ENCODE data around the gene ZSCAN30. TPM values are rescaled to one million over a fixed set of nuclear protein-coding genes. Genes with fewer than 3 reads are reported as not detected.

ZSCAN30 gene
- total RNA-seq, 1 experiment from 2014 or later, result 7.5 TPM

DNA sequence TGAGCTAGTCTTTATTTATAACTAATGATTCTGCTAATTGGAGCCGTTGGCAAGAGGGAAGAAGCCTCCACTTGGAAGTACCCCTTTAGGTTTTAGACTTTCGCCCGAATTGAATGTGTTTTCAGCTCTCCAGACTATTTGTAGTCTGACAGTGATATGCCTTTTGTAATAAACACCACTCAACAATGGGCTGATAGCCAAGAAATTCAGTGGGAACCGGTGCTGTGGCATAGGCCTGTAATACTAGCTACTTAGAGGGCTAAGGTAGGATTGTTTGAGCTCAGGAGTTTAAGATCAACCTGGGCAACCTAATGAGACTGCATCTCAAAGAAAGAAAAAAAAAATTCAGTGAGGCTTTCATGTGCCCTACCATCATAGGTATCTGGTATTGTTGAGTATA, 13.6 kb upstream of the ZSCAN30 start:
- Histone ChIP-seq H3K27me3 (replicated peaks) (no peaks in the 10 kb centered on the region), H3K4me1 (replicated peaks) (no peaks in the 10 kb centered on the region), H3K9me3 (replicated peaks) (peaks cover 54% of the 10 kb centered on the region), H3K36me3 (peaks cover 81% of the 10 kb centered on the region), H3K27ac (no peak overlapping the region), H3K4me3 (no peak overlapping the region)
- no peak for DNase-seq (ENCODE audit: low read depth in 1 of 2, low spot score in 2 of 2)

DNA sequence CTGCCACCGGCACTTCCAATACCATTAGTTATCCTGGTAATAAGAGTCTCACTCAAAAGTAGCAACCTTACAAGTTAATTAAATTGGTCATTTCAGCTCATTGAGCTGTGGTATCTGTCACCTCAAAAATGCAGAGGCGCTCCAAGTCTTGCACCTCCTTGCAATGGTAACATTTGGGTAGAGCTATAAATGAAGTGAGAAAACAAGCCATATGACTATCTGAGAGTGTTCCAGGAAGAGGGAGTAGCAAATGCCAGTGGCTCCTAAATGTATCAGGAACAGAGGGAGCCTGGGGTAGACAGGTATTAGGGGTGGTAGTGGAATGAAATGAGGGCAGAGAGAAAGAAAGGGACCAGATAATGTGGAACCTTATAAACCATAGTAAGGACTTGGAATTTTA, 6.0 kb upstream of the ZSCAN30 start:
- no peak for DNase-seq (ENCODE audit: low read depth in 1 of 2, low spot score in 2 of 2)
- Histone ChIP-seq H3K9me3 (replicated peaks) (peaks cover 12% of the 10 kb centered on the region), H3K27me3 (replicated peaks) (no peaks in the 10 kb centered on the region), H3K4me3 (no peak overlapping the region), H3K36me3 (peaks cover 77% of the 10 kb centered on the region), H3K27ac (no peak overlapping the region), H3K4me1 (replicated peaks) (peaks cover 4% of the 10 kb centered on the region; the same call in 1 of the 2 replicates)

DNA sequence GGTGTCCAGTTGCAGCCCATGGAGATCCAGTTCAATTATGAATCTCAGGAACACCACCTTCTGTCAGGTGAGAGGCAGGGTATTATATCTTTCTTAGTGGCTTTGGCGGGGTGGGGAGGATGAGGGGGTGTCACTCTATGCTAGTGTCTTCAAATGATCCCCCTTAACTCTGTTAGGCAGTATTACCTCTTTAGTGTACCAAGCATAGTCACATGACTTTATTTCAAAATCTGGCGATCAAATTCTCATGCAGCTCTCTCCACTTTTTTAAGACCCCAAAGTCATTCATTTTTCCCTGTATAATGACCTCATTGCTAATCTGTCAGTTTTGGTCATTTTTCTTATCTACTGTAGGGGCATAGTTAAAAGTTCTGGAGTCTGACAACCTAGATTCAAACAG, 1.1 kb upstream of the ZSCAN30 start:
- Histone ChIP-seq H3K27me3 (replicated peaks) (no peaks in the 10 kb centered on the region), H3K4me1 (replicated peaks) (peaks cover 5% of the 10 kb centered on the region; the same call in 1 of the 2 replicates), H3K27ac (no peak overlapping the region), H3K9me3 (replicated peaks) (peaks cover 3% of the 10 kb centered on the region; the same call in 1 of the 2 replicates), H3K36me3 (peaks cover 47% of the 10 kb centered on the region), H3K4me3 (peak overlapping the region; percentile 63)
- DNase-seq (ENCODE audit: low read depth in 1 of 2, low spot score in 2 of 2), result no peak

DNA sequence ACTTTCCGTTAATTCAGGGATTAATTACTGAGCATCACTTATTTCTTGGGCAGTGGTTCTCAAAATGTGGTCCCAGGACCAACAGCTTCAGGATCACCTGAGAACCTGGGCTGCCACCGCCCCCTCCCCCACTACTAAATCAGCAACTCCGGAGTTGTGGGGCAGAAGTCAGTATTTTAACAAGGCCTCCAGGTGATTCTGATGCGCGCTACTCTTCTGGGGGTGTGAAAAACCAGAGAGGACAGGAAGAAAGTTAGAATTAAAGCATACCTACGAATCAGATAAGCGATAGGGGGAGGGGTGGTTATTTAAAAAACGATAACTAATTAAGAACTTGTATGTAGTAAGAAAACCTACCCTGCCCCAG, 319 bp downstream of the ZSCAN30 start:
- Histone ChIP-seq H3K27ac (peak overlapping the region; percentile 60), H3K4me1 (replicated peaks) (peaks cover 5% of the 10 kb centered on the region; the same call in 1 of the 2 replicates), H3K9me3 (replicated peaks) (no peaks in the 10 kb centered on the region), H3K27me3 (replicated peaks) (no peaks in the 10 kb centered on the region), H3K4me3 (peak overlapping the region; percentile 63), H3K36me3 (peaks cover 33% of the 10 kb centered on the region)
- no peak for DNase-seq (ENCODE audit: low read depth in 1 of 2, low spot score in 2 of 2)

DNA sequence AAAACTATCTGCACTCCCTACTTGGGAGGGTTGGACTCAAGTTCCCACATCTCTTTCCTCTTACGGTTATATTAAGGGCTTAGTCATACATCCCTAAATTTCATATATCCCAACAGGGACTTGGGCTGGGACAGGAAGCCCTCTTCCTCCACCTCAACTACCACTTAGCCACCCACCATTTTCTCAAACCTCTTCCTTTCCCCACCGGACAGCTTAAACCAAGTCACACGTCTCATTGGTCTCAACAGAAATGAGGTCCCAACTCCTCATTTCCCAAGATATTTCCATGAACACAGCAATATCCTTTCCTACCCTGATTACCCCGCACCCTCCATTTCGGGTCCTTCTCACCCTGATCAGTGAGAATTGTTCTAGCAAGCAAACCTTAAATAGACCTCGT, 736 bp downstream of the ZSCAN30 start:
- Histone ChIP-seq H3K27ac (peak overlapping the region; percentile 60), H3K4me1 (replicated peaks) (peaks cover 5% of the 10 kb centered on the region; the same call in 1 of the 2 replicates), H3K4me3 (peak overlapping the region; percentile 63), H3K36me3 (peaks cover 32% of the 10 kb centered on the region), H3K27me3 (replicated peaks) (no peaks in the 10 kb centered on the region), H3K9me3 (replicated peaks) (no peaks in the 10 kb centered on the region)
- peak in 1 of 2 experiments; percentile 23 for DNase-seq (ENCODE audit: low read depth in 1 of 2, low spot score in 2 of 2)

DNA sequence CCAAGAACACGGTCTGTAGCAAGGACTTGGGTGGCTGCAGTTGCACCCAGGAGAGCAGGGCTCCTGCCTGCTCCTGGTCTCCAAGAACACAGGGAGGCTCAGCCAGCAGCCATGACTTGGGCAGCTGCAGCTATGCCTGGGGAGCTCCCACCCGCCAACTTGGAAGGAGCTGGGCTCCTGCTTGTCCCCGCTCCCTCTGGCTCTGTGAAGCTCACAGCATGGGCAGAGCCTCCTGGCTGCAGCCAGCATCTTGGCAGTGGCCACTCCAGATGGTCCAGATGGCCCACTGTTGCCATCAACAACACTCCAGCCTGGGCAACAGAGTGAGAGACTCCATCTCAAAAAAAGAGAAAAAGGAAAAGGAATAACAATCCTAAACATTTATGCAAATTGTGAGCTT, 5.2 kb downstream of the ZSCAN30 start:
- H3K36me3 ChIP-seq, result peaks cover 13% of the 10 kb centered on the region; the same call in 1 of the 2 replicates
- H3K27ac ChIP-seq, result no peak overlapping the region
- peaks cover 19% of the 10 kb centered on the region for H3K4me1 ChIP-seq (replicated peaks)
- DNase-seq (ENCODE audit: low read depth in 1 of 2, low spot score in 2 of 2), result no peak
- no peak overlapping the region for H3K4me3 ChIP-seq
- H3K27me3 ChIP-seq (replicated peaks), result no peaks in the 10 kb centered on the region
- no peaks in the 10 kb centered on the region; the same call in 1 of the 2 replicates for H3K9me3 ChIP-seq (replicated peaks)

DNA sequence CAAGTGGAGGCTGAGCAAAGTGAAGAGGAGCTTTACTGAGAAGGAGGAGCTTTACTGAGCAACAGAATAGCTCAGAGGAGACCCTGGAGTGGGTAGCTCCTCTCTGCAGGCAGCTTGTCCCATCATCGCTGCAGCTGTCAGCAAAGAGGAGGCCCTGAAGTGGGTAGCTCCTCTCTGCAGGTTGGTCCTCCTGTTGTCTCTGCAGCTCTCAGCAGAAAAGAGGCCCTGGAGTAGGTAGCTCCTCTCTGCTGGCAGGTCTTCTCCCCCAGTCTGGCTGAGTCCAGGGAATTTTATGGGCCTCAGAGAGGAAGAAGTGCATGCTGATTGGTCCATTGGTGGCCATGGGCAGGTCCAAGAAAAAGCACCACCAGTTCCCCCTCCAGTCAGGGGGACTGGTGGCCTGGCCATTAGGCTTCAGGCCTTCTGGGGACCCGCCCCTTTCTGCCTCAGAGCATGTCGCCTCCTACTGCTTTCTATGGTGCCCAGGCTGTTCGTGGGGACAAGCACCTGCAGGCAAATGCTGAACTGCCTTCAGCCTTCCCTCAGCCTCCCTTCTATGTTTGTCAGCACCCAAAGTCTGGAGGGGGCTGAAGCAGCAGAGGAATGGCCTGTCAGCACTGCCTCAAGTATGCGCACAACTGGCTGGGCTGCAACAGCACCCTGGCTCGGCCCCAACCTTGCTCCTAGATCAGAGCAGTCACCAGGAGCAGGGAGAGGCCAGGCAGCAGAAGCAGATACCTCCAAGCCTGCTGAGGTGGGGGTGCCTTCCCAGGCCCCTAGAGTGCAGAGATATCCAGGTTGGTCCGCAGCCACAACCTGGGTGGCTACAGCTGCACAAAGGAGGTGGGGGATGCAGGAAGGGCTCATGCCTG, 5.9 kb downstream of the ZSCAN30 start:
- peaks cover 5% of the 10 kb centered on the region for H3K9me3 ChIP-seq (replicated peaks)
- DNase-seq (ENCODE audit: low read depth in 1 of 2, low spot score in 2 of 2), result no peak

DNA sequence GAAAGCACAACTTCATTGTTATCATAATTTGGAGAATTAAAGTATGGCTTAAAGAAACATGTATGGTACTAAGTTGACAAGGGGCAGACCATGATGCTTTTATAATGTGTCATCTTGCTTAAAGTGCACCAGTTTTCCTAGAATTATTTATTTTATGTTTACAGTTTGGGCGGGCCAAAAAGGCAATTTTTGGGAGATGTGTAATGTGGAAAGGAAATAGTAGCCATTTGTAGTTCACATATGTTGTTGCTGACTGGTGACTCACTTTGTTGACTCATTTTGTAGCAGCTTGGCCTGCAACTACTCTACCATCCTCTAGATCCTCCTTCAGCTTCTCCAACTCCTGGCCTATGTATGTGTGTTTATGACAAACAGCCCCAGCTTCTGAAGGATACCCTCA, 7.7 kb downstream of the ZSCAN30 start:
- H3K9me3 ChIP-seq (replicated peaks), result peaks cover 7% of the 10 kb centered on the region
- H3K27me3 ChIP-seq (replicated peaks), result no peaks in the 10 kb centered on the region
- DNase-seq (ENCODE audit: low read depth in 1 of 2, low spot score in 2 of 2), result peak; percentile 68 to 84
- H3K27ac ChIP-seq, result peak overlapping the region; percentile 61
- peaks cover 19% of the 10 kb centered on the region for H3K4me1 ChIP-seq (replicated peaks)
- H3K4me3 ChIP-seq, result no peak overlapping the region
- H3K36me3 ChIP-seq, result peaks cover 13% of the 10 kb centered on the region; the same call in 1 of the 2 replicates

More for the DNA sequence above, 5.9 kb downstream of the ZSCAN30 start:
- no peak overlapping the region for H3K27ac ChIP-seq
- H3K27me3 ChIP-seq (replicated peaks), result no peaks in the 10 kb centered on the region
- peaks cover 13% of the 10 kb centered on the region; the same call in 1 of the 2 replicates for H3K36me3 ChIP-seq
- H3K4me3 ChIP-seq, result no peak overlapping the region
- H3K4me1 ChIP-seq (replicated peaks), result peaks cover 19% of the 10 kb centered on the region

DNA sequence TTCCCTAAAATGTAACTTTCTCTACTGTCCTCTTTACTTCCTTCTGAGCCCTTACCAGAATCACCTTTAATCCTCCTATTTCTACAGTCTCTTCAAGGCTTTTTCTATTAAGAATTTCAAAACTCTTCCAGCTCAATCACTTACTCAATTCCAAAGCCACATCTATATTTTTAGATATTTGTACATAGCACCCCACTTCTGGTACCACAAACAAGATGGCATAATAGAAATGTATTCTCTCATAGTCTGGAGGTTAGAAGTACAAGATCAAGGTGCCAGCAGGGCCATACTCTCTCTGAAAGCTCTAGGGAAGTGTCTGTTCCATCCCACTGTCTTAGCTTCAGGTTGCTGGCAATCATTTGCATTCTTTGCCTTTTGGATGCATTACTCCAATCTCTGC, 11.1 kb downstream of the ZSCAN30 start:
- peaks cover 10% of the 10 kb centered on the region; the same call in 1 of the 2 replicates for H3K36me3 ChIP-seq
- H3K4me3 ChIP-seq, result no peak overlapping the region
- peaks cover 19% of the 10 kb centered on the region for H3K4me1 ChIP-seq (replicated peaks)
- H3K9me3 ChIP-seq (replicated peaks), result peaks cover 7% of the 10 kb centered on the region
- no peak for DNase-seq (ENCODE audit: low read depth in 1 of 2, low spot score in 2 of 2)
- H3K27ac ChIP-seq, result no peak overlapping the region
- no peaks in the 10 kb centered on the region for H3K27me3 ChIP-seq (replicated peaks)

DNA sequence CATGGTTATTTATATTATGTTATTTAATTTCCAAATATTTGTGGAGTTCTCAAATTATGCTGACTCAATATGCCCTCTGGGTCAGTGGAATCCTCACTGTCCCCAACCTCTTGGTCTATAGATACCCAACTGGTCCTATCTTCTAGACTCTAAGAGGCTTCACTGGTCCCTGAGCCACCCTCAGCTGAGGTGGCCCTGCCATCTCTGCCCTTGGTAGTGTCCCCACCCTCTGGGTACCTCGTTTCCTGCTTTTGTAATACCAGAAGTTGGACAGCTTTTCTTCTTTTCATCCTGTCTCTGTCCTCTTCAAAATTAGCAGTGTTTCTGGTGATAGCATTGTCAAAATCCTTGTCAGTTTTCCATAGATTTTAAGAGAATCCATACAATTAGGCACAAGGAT, 11.9 kb downstream of the ZSCAN30 start:
- Histone ChIP-seq H3K27ac (no peak overlapping the region), H3K4me3 (no peak overlapping the region), H3K36me3 (0 out of 2 replicates have a peak, but pooled peaks cover 3% of the 10 kb centered on the region), H3K9me3 (replicated peaks) (peaks cover 7% of the 10 kb centered on the region), H3K27me3 (replicated peaks) (no peaks in the 10 kb centered on the region), H3K4me1 (replicated peaks) (peaks cover 16% of the 10 kb centered on the region)
- no peak for DNase-seq (ENCODE audit: low read depth in 1 of 2, low spot score in 2 of 2)

DNA sequence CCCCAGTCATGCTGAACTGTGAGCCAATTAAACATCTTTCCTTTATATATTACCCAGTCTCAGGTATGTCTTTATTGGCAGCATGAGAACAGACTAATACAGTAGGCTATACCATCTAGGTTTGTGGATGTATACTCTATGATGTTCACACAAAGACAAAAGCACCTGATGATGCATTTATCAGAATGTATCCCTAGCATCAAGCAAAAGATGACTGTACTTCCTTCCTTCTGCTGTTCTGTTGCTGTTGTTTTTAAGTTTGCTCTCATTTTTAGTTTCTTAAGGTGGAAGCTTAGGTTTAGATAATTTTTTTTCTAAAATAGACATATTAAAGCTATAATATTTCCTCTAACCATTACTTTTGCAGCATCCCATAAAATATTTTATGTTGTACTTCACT, 12.4 kb downstream of the ZSCAN30 start:
- H3K4me1 ChIP-seq (replicated peaks), result peaks cover 12% of the 10 kb centered on the region
- no peaks in the 10 kb centered on the region for H3K27me3 ChIP-seq (replicated peaks)
- no peak overlapping the region for H3K4me3 ChIP-seq
- H3K27ac ChIP-seq, result no peak overlapping the region
- no peak for DNase-seq (ENCODE audit: low read depth in 1 of 2, low spot score in 2 of 2)
- H3K36me3 ChIP-seq, result 0 out of 2 replicates have a peak, but pooled peaks cover under 1% of the 10 kb centered on the region
- peaks cover 7% of the 10 kb centered on the region for H3K9me3 ChIP-seq (replicated peaks)

DNA sequence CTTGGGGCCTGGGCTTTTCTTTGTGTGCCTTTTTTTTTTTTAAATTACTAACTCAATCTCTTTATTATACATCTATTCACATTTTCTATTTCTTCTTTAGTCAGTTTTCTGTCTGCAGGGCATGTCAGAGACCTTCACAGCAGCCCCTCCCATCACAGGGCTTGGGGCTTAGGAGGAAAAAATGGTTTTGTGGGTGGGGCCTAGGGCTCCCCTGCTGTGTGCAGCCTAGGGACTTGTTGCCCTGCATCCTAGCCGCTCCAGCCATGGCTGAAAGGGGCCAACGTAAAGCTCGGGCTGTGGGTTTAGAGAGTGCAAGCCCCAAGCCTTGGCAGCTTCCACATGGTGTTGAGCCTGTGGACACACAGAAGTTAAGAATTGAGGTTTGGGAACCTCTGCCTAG, 13.8 kb downstream of the ZSCAN30 start:
- no peaks in the 10 kb centered on the region for H3K27me3 ChIP-seq (replicated peaks)
- H3K4me3 ChIP-seq, result no peak overlapping the region
- H3K27ac ChIP-seq, result no peak overlapping the region
- no peaks in the 10 kb centered on the region for H3K36me3 ChIP-seq
- no peaks in the 10 kb centered on the region; the same call in 1 of the 2 replicates for H3K4me1 ChIP-seq (replicated peaks)
- no peak for DNase-seq (ENCODE audit: low read depth in 1 of 2, low spot score in 2 of 2)
- H3K9me3 ChIP-seq (replicated peaks), result peaks cover 9% of the 10 kb centered on the region

DNA sequence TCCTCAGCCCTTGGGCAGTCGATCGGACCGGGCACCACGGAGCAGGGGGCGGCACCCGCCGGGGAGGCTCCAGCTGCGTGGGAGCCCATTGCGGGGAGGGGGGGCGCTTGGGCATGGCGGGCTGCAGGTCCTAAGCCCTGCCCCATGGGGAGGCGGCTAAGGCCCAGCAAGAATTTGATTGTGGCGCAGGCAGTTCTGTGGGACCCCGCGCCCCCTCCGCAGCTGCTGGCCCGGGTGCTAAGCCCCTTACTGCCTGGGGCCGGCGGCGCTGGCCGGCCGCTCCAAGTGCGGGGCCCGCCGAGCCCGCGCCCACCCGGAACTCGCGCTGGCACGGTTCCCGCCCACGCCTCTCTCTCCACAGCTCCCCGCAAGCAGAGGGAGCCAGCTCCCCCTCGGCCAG, 18.4 kb downstream of the ZSCAN30 start:
- no peaks in the 10 kb centered on the region for H3K36me3 ChIP-seq
- H3K4me1 ChIP-seq (replicated peaks), result no peaks in the 10 kb centered on the region
- no peaks in the 10 kb centered on the region for H3K27me3 ChIP-seq (replicated peaks)
- H3K4me3 ChIP-seq, result no peak overlapping the region
- DNase-seq (ENCODE audit: low read depth in 1 of 2, low spot score in 2 of 2), result no peak
- H3K27ac ChIP-seq, result no peak overlapping the region
- H3K9me3 ChIP-seq (replicated peaks), result peaks cover 10% of the 10 kb centered on the region

DNA sequence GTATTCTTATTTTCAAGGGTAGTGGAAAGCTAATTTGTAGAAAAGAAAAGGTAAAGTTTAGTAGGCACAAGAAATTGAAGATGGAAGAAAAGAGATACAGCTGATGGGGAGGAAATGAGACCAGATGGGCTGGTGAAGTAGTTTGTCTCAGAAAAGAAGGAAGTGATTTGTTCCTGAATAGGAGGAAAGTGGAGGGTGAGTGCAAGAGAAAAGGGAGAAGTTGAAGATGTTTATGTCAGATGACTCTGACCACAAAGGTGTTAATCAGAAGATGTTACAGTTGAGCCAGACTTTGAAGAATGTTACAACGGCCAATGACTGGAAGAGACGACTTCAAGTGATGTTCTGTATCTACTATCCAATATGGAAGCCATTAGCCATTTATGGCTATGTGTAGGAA, 21.2 kb downstream of the ZSCAN30 start:
- Histone ChIP-seq H3K27ac (no peak overlapping the region), H3K9me3 (replicated peaks) (peaks cover 10% of the 10 kb centered on the region), H3K27me3 (replicated peaks) (no peaks in the 10 kb centered on the region), H3K36me3 (no peaks in the 10 kb centered on the region), H3K4me3 (no peak overlapping the region), H3K4me1 (replicated peaks) (no peaks in the 10 kb centered on the region)
- no peak for DNase-seq (ENCODE audit: low read depth in 1 of 2, low spot score in 2 of 2)

Data from SJSA1 (cell line).